ENCODE measurements around the gene EPN1.

DNA sequence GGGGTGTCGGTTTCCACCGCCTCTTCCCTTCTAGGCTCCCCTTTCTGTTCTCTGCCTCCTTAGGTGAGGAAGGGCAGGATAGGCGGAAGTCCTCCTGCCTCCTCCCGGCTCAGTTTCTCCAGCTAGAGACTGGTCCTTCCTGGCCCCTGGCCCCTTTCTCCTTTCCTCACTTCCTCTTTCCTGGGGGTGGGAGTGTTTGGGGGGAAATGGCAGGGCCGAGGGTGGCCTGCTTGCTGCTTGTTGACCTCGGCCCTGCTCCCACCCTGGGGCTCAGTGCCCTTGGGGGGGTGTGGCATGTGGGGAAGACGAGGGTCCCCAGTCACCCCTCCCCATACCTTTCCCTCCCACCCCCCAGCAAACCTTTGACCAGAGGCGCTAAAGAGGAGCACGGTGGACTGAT, 15.2 kb upstream of the EPN1 start:
- TF ChIP-seq, protein P1, sequence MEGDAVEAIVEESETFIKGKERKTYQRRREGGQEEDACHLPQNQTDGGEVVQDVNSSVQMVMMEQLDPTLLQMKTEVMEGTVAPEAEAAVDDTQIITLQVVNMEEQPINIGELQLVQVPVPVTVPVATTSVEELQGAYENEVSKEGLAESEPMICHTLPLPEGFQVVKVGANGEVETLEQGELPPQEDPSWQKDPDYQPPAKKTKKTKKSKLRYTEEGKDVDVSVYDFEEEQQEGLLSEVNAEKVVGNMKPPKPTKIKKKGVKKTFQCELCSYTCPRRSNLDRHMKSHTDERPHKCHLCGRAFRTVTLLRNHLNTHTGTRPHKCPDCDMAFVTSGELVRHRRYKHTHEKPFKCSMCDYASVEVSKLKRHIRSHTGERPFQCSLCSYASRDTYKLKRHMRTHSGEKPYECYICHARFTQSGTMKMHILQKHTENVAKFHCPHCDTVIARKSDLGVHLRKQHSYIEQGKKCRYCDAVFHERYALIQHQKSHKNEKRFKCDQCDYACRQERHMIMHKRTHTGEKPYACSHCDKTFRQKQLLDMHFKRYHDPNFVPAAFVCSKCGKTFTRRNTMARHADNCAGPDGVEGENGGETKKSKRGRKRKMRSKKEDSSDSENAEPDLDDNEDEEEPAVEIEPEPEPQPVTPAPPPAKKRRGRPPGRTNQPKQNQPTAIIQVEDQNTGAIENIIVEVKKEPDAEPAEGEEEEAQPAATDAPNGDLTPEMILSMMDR (conservative IDR thresholded peaks at IDR 0.05 in 1 of 2, IDR thresholded peaks at IDR 0.05 in 1 of 2; ENCODE audit: low read depth in 1 of 2, low read length in 2 of 2) = no peak
- TF ChIP-seq EZH2 (IDR thresholded peaks at IDR 0.05; ENCODE audit: low read length, missing control alignments) = no peak

Measured in fibroblast of lung (primary cell).